OCI-LY3 (cell line): ENCODE results near the gene C2.
"Not testable (repeated sequence)": the region's sequence is repeated elsewhere in the genome, so short reads cannot be mapped to it uniquely, and the experiment has no call there.

ENCODE experiments used
- CTCF ChIP-seq: fragments of 200-600, 300-600 bp; sonication (generic); IDR thresholded peaks from 2 replicates; pipeline ENCODE4 v1.5.1; 2014; ENCODE audit warnings: antibody characterized with exemption, low read length, low read depth
- EZH2phosphoT487 ChIP-seq: fragments of 200-600 bp; shearing (Covaris generic); IDR thresholded peaks from 2 replicates; pipeline ENCODE4 v1.6.1; 2018; ENCODE audit warnings: antibody characterized with exemption, mixed run types, low read depth

GRCh38 chr6:31908255-31908654 is 19.3 kb upstream of the C2 start:
- TF ChIP-seq CTCF, EZH2phosphoT487: not testable (repeated sequence)
